NCI-H1417 treated with DMSO at 0.1 percent for 48 hours (cell line): ENCODE results near the gene ZNF25.
"Not testable (repeated sequence)": the region's sequence is repeated elsewhere in the genome, so short reads cannot be mapped to it uniquely, and the experiment has no call there.

Experiments used
- DNase-seq: peaks from one replicate; lab custom pipeline; 2025; lab: John Stamatoyannopoulos, UW

Gene ZNF25

DNA sequence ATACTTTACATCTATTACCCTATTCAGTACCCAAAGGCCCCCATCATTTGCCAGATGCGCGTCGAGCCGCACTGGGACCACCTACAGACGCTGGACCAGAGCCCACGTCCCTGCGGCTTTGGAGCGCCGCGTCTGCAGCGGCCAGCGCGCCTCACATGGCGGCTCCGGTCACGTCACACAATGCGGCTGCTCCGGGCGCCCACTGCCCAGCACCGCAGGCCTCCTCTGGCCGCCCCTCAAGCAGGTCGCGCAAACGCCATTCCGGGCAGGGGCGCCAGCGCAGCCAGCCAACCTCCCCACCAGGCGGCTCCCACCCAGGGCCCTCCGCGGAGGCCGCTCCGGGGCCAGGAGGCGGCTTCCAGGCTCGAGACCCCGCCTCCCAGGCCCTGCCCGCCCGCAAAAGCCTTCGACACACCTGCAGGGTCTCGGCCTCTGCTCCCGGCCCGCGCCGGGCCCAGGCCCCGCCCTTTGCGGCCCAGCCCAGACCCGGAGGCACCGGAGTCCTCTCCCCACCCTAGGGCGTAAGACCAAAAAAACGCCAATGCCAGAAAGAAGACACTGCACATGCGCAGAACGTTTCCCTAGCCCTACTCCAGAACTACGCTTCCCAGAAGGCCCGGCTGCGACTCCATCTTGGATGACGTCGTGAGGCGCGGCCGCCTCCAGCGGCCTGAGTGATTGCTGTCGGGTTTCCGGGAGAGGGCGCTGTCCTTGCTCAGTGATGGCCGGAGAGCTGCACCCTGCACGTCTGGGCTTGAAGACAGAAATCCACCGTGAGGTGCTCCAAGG, at the start of gene ZNF25:
Gene ZNF25, minus strand, starts transcription at position 557 of the 789 bp plus-strand sequence. CDS start 4,925 bp downstream, outside the sequence.
- DNase-seq, result peak; percentile 87

- no peak for DNase-seq
These were observed 48.8 kb upstream of the ZNF25 start for GRCh38 chr10:38025283-38025682.

DNA sequence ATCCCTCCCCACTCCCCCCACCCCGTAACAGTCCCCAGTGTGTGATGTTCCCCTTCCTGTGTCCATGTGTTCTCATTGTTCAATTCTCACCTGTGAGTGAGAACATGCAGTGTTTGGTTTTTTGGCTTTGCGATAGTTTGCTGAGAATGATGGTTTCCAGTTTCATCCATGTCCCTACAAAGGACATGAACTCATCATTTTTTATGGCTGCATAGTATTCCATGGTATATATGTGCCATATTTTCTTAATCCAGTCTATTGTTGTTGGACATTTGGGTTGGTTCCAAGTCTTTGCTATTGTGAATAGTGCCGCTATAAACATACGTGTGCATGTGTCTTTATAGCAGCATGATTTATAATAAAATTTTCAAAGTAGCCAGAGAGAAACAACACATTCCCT, 42.7 kb upstream of the ZNF25 start:
- not testable (repeated sequence) for DNase-seq

GRCh38 chr10:38016354-38016753, 39.9 kb upstream of the ZNF25 start:
- no peak for DNase-seq

GRCh38 chr10:38010119-38010903, 33.9 kb upstream of the ZNF25 start, which contains the start of gene ZNF33A:
Gene ZNF33A (plus strand): TSS chr10:38010675. CDS start chr10:38012342, 1,667 bp downstream.
- peak; percentile 60 for DNase-seq

DNA sequence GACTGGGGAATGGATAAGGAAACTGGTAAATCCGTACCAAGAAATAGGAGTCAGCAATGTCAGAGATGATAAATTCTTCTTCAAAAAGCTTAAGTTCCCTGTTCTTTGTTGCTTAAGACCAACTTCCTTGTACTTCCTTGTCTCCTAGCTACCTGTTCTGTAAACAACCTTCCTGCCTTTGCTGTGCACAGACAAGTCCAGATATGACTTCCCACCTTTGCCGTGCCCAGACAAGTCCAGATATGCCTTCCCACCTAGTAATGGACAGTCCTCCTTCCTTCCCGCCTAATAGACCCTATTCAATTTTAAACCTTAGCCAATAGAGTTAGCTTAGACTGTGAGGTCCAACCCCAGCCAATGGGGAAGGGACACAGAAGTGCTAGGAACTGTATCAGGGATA, 31.5 kb upstream of the ZNF25 start:
- DNase-seq, result no peak

- no peak for DNase-seq
These were observed 31.1 kb upstream of the ZNF25 start for GRCh38 chr10:38007551-38007950.

GRCh38 chr10:38003588-38003987, 27.1 kb upstream of the ZNF25 start:
- DNase-seq, result no peak

DNA sequence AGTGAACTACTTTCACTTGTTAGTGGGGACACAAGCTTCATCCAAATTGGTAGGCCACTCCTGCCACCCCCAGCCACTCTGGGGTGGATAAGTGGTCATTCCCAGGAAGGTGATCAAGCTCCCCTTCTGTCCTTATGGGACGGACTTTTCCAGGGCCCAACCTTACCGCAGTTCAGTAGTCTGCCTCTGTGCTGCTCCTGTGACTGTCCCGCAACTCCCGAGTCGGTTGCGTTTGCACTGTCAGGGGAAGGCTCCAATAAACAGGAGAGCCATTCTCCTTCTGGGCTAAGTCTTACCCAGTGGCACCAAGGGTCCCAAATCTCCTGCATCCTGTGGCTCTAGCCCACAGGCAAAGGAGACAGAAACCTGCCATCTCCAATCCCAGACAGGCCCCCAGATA, 26.6 kb upstream of the ZNF25 start:
- DNase-seq, result no peak

DNA sequence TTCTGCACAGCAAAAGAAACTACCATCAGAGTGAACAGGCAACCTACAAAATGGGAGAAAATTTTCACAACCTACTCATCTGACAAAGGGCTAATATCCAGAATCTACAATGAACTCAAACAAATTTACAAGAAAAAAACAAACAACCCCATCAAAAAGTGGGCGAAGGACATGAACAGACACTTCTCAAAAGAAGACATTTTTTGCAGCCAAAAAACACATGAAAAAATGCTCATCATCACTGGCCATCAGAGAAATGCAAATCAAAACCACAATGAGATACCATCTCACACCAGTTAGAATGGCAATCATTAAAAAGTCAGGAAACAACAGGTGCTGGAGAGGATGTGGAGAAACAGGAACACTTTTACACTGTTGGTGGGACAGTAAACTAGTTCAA, 24.0 kb upstream of the ZNF25 start:
- not testable (repeated sequence) for DNase-seq

GRCh38 chr10:37998920-37999319, 22.5 kb upstream of the ZNF25 start:
- DNase-seq, result not testable (repeated sequence)

GRCh38 chr10:37992083-37992482, 15.6 kb upstream of the ZNF25 start:
- DNase-seq, result no peak

DNA sequence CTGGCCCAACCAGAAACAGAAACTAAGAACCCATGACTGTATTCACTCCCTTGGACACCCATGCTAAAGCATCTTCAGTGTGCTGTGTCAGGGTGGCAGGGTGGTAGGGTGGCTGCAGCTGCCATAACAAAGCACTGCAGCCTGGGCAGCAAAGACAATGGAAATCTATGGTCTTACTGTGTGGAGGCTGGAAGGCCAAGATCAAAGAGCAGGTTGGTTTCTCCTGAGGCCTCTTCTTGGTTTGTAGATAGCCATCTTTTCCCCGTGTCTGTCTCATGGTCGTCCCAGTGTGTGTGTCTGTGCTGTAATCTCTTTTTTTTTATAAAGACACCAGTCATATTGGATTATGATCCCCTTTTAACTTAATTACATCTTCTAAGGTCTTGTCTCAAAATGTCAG, 15.2 kb upstream of the ZNF25 start:
- no peak for DNase-seq

GRCh38 chr10:37976880-37977203, 395 bp upstream of the ZNF25 start:
- no peak for DNase-seq

DNA sequence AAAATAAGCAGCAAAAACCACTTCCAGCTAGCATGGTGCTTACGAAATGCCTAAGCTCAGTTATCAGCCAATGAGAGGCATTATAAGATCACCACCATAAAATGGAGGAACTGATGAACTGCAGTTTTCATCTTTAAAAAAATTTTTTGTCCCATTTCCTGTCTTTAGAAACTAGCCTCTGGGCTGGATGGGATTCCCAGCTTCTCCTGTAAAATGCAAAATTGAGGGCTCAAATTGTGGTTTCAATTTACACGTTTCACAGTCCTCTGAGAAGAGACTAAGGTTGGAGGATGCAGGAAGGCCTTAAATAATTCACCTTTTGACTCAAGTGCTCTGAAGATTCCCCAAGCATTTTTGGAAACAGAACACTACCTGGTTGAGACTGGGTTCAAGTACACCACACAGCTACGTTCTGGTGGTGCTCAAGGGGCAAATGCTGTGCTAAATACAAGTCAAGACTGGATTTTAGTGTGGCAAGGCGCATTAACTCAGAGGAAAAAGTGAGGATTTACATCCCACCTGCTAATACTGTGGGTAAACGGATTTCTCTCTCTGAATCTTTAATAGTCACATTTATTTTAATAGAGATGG, 951 bp downstream of the ZNF25 start:
- no peak for DNase-seq

- DNase-seq, result no peak
These were observed 4.1 kb downstream of the ZNF25 start for GRCh38 chr10:37972396-37972795.

DNA sequence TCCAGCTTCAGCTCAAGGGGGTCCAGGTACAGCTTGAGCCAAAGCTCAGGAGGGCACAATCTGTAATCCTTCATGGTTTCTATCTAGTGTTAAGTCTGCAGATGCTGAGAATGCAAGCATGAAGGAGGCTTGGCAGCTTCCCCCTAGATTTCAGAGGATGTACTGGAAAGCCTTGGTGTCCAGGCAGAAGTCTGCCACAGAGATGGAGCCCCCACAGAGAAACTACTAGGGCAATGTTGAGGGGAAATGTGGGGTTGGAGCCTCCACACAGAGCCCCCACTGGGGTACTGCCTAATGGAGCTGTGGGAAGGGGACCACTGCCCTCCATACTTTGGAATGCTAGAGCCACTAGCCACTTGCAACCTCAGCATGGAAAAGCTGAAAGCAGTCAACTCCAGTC, 11.4 kb downstream of the ZNF25 start:
- no peak for DNase-seq

GRCh38 chr10:37960591-37961137, 15.8 kb downstream of the ZNF25 start:
- DNase-seq, result no peak

DNA sequence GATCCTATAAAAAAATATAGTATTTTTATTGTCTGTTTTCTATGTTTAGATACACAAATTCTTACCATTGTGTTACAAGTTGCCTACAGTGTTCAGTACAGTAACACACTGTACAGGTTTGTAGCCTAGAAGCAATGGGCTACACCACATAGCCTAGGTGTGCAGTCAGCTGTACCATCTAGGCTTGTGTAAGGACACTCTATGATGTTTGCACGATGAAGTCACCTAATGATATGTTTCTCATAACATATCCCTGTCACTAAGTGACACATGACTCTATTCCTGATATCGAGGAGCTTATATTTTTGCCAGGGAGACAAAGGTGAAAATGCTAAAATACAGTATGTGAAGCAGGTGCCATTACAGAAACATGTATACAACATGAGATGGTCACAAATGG, 18.6 kb downstream of the ZNF25 start:
- DNase-seq, result no peak

GRCh38 chr10:37952926-37953325, 23.5 kb downstream of the ZNF25 start:
- no peak for DNase-seq

GRCh38 chr10:37952043-37952755, 24.2 kb downstream of the ZNF25 start:
- no peak for DNase-seq

DNA sequence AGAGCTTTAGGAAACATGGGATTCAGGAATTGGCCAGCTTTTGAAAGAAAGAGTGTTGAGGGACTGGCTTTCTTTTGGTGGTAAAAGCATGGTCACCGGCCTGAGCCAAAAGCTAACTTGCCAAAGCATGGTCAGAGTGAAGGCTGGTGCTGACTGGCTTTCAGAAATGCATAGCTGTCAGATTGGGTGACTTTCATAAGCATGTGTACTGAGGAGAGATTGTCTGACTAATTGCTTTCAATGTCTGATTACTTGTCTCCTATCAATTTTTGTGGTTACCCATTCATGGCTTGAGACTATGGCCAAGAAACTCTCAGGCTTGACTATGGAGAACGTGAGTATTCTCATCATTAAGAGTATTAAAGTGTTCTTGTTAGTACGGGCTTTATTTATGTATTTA, 28.2 kb downstream of the ZNF25 start:
- no peak for DNase-seq
